ENCODE measurements around the gene REG4.
"Not testable (repeated sequence)": the region's sequence is repeated elsewhere in the genome, so short reads cannot be mapped to it uniquely, and the experiment has no call there.

Gene REG4

GRCh38 chr1:119841306-119841705, 30.0 kb upstream of the REG4 start:
- H3K27me3 ChIP-seq = no peaks in the 10 kb centered on the region
- no peaks in the 10 kb centered on the region for H3K36me3 ChIP-seq
- no peaks in the 10 kb centered on the region for H3K9me3 ChIP-seq
- no peak overlapping the region for H3K4me3 ChIP-seq (ENCODE audit: low read depth, low read length)
- no peaks in the 10 kb centered on the region for H3K4me1 ChIP-seq
- DNase-seq = no peak
- no peak for TF ChIP-seq CTCF (IDR thresholded peaks at IDR 0.05; ENCODE audit: low read depth, low read length)

GRCh38 chr1:119840745-119841144, 29.5 kb upstream of the REG4 start:
- Histone ChIP-seq H3K4me3 (ENCODE audit: low read depth, low read length) (no peak overlapping the region), H3K27me3 (no peaks in the 10 kb centered on the region), H3K36me3 (no peaks in the 10 kb centered on the region), H3K4me1 (no peaks in the 10 kb centered on the region), H3K9me3 (no peaks in the 10 kb centered on the region)
- DNase-seq = no peak
- no peak for TF ChIP-seq CTCF (IDR thresholded peaks at IDR 0.05; ENCODE audit: low read depth, low read length)

GRCh38 chr1:119838236-119838635, 27.0 kb upstream of the REG4 start:
- no peaks in the 10 kb centered on the region for H3K36me3 ChIP-seq
- TF ChIP-seq CTCF (IDR thresholded peaks at IDR 0.05; ENCODE audit: low read depth, low read length) = no peak
- H3K4me1 ChIP-seq = no peaks in the 10 kb centered on the region
- no peaks in the 10 kb centered on the region for H3K9me3 ChIP-seq
- H3K4me3 ChIP-seq (ENCODE audit: low read depth, low read length) = no peak overlapping the region
- DNase-seq = no peak
- no peaks in the 10 kb centered on the region for H3K27me3 ChIP-seq

GRCh38 chr1:119834990-119835389, 23.7 kb upstream of the REG4 start:
- Histone ChIP-seq H3K4me3 (ENCODE audit: low read depth, low read length) (no peak overlapping the region), H3K27me3 (no peaks in the 10 kb centered on the region)
- TF ChIP-seq CTCF (IDR thresholded peaks at IDR 0.05; ENCODE audit: low read depth, low read length) = no peak

GRCh38 chr1:119831027-119831426, 19.8 kb upstream of the REG4 start:
- no peak overlapping the region for H3K4me3 ChIP-seq (ENCODE audit: low read depth, low read length)
- no peak for TF ChIP-seq CTCF (IDR thresholded peaks at IDR 0.05; ENCODE audit: low read depth, low read length)
- H3K9me3 ChIP-seq = no peaks in the 10 kb centered on the region

More at GRCh38 chr1:119834990-119835389, 23.7 kb upstream of the REG4 start:
- no peak for DNase-seq
- no peaks in the 10 kb centered on the region for H3K9me3 ChIP-seq
- H3K4me1 ChIP-seq = no peaks in the 10 kb centered on the region
- no peaks in the 10 kb centered on the region for H3K36me3 ChIP-seq

GRCh38 chr1:119829625-119830024, 18.4 kb upstream of the REG4 start:
- no peak for TF ChIP-seq CTCF (IDR thresholded peaks at IDR 0.05; ENCODE audit: low read depth, low read length)
- DNase-seq = no peak
- Histone ChIP-seq H3K27me3 (no peaks in the 10 kb centered on the region), H3K4me1 (no peaks in the 10 kb centered on the region), H3K36me3 (no peaks in the 10 kb centered on the region), H3K9me3 (no peaks in the 10 kb centered on the region), H3K4me3 (ENCODE audit: low read depth, low read length) (no peak overlapping the region)

More at GRCh38 chr1:119831027-119831426, 19.8 kb upstream of the REG4 start:
- Histone ChIP-seq H3K4me1 (no peaks in the 10 kb centered on the region), H3K27me3 (no peaks in the 10 kb centered on the region), H3K36me3 (no peaks in the 10 kb centered on the region)
- no peak for DNase-seq

GRCh38 chr1:119829006-119829405, 17.7 kb upstream of the REG4 start:
- H3K27me3 ChIP-seq; H3K4me3 ChIP-seq (ENCODE audit: low read depth, low read length); H3K9me3 ChIP-seq; H3K36me3 ChIP-seq; H3K4me1 ChIP-seq; DNase-seq: not testable (repeated sequence)
